ENCODE results near the gene FARS2. TPM values are rescaled to one million over a fixed set of nuclear protein-coding genes. Genes with fewer than 3 reads are reported as not detected.

FARS2 gene
- total RNA-seq, 2 experiments from 2014 or later: 13.8 to 14.3 TPM

DNA sequence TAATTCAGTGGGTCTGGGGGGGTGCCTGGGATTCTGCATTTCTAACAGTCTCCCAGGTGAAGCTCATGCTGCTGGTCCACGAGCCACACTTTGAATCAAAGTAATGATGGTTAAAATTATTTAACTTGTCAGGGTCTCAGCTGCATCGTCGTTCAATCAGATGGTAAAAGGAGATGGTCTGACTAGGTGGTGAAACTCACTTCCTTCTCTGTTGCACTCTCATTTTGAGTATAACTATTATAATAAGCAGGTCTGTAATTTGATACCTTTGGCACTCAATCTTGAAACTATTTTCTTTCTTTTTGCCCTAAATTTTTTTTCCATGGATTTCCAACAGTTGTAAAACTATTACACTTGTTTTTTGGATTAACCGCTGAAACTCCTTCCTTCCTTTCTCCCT, 292.5 kb downstream of the FARS2 start:
- CTCF ChIA-PET (ENCODE audit: unreplicated experiment): no interaction called here

GRCh38 chr6:5554226-5554625, 292.9 kb downstream of the FARS2 start:
- no peaks in the 10 kb centered on the region for H3K79me2 ChIP-seq (ENCODE audit: insufficient read depth, low read depth, low read length)
- no peak overlapping the region for H3K4me3 ChIP-seq (ENCODE audit: low read depth, low read length, poor library complexity, severe bottlenecking)
- BruUV-seq (replicated peaks): no TSS peak
- DNase-seq (ENCODE audit: low spot score): no peak
- no peaks in the 10 kb centered on the region for H3K36me3 ChIP-seq (ENCODE audit: insufficient read depth, low read length)
- no peaks in the 10 kb centered on the region for H3K4me1 ChIP-seq (ENCODE audit: insufficient read depth, low read length, poor library complexity, severe bottlenecking)
- no peaks in the 10 kb centered on the region for H4K20me1 ChIP-seq (ENCODE audit: insufficient read depth, low read length)
- H3K9me3 ChIP-seq (ENCODE audit: low read length): no peaks in the 10 kb centered on the region
- no peak overlapping the region for H3K27ac ChIP-seq (ENCODE audit: low read depth, low read length, poor library complexity, severe bottlenecking)
- no peak overlapping the region for H2AFZ ChIP-seq (ENCODE audit: low read length)
- no peak overlapping the region for H3K4me2 ChIP-seq (ENCODE audit: low read length)
- CTCF ChIA-PET (ENCODE audit: unreplicated experiment): no interaction called here
- H3K9me2 ChIP-seq (ENCODE audit: insufficient read depth, low read length): no peaks in the 10 kb centered on the region
- POLR2A ChIA-PET: no interaction called here
- intact Hi-C loops (cut with micrococcal nuclease; ENCODE audit: unreplicated experiment): no loop called here
- TF ChIP-seq, protein P1, sequence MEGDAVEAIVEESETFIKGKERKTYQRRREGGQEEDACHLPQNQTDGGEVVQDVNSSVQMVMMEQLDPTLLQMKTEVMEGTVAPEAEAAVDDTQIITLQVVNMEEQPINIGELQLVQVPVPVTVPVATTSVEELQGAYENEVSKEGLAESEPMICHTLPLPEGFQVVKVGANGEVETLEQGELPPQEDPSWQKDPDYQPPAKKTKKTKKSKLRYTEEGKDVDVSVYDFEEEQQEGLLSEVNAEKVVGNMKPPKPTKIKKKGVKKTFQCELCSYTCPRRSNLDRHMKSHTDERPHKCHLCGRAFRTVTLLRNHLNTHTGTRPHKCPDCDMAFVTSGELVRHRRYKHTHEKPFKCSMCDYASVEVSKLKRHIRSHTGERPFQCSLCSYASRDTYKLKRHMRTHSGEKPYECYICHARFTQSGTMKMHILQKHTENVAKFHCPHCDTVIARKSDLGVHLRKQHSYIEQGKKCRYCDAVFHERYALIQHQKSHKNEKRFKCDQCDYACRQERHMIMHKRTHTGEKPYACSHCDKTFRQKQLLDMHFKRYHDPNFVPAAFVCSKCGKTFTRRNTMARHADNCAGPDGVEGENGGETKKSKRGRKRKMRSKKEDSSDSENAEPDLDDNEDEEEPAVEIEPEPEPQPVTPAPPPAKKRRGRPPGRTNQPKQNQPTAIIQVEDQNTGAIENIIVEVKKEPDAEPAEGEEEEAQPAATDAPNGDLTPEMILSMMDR (conservative IDR thresholded peaks at IDR 0.05; ENCODE audit: low read length): no peak
- TF ChIP-seq EZH2phosphoT487 (IDR thresholded peaks at IDR 0.05; ENCODE audit: borderline replicate concordance, low read depth, low read length): no peak

More for the DNA sequence above, 292.5 kb downstream of the FARS2 start:
- POLR2A ChIA-PET: no interaction called here
- H4K20me1 ChIP-seq (ENCODE audit: insufficient read depth, low read length): no peaks in the 10 kb centered on the region
- no peaks in the 10 kb centered on the region for H3K79me2 ChIP-seq (ENCODE audit: insufficient read depth, low read depth, low read length)
- no peak overlapping the region for H3K4me3 ChIP-seq (ENCODE audit: low read depth, low read length, poor library complexity, severe bottlenecking)
- H3K27ac ChIP-seq (ENCODE audit: low read depth, low read length, poor library complexity, severe bottlenecking): no peak overlapping the region
- H2AFZ ChIP-seq (ENCODE audit: low read length): no peak overlapping the region
- no peaks in the 10 kb centered on the region for H3K36me3 ChIP-seq (ENCODE audit: insufficient read depth, low read length)
- intact Hi-C loops (cut with micrococcal nuclease; ENCODE audit: unreplicated experiment): no loop called here
- DNase-seq (ENCODE audit: low spot score): no peak
- no peaks in the 10 kb centered on the region for H3K4me1 ChIP-seq (ENCODE audit: insufficient read depth, low read length, poor library complexity, severe bottlenecking)
- H3K4me2 ChIP-seq (ENCODE audit: low read length): no peak overlapping the region
- BruUV-seq (replicated peaks): no TSS peak
- no peak for TF ChIP-seq EZH2phosphoT487 (IDR thresholded peaks at IDR 0.05; ENCODE audit: borderline replicate concordance, low read depth, low read length)
- TF ChIP-seq, protein P1 (conservative IDR thresholded peaks at IDR 0.05; ENCODE audit: low read length): no peak
- no peaks in the 10 kb centered on the region for H3K9me3 ChIP-seq (ENCODE audit: low read length)
- no peaks in the 10 kb centered on the region for H3K9me2 ChIP-seq (ENCODE audit: insufficient read depth, low read length)

- DNase-seq (ENCODE audit: low spot score): no peak
- CTCF ChIA-PET (ENCODE audit: unreplicated experiment): no interaction called here
- H2AFZ ChIP-seq (ENCODE audit: low read length): no peak overlapping the region
- no peak overlapping the region for H3K4me2 ChIP-seq (ENCODE audit: low read length)
- no peaks in the 10 kb centered on the region for H3K4me1 ChIP-seq (ENCODE audit: insufficient read depth, low read length, poor library complexity, severe bottlenecking)
- H4K20me1 ChIP-seq (ENCODE audit: insufficient read depth, low read length): no peaks in the 10 kb centered on the region
- intact Hi-C loops (cut with micrococcal nuclease; ENCODE audit: unreplicated experiment): no loop called here
- no peaks in the 10 kb centered on the region for H3K79me2 ChIP-seq (ENCODE audit: insufficient read depth, low read depth, low read length)
- no peak overlapping the region for H3K4me3 ChIP-seq (ENCODE audit: low read depth, low read length, poor library complexity, severe bottlenecking)
- no peaks in the 10 kb centered on the region for H3K9me3 ChIP-seq (ENCODE audit: low read length)
- H3K27ac ChIP-seq (ENCODE audit: low read depth, low read length, poor library complexity, severe bottlenecking): no peak overlapping the region
- no peaks in the 10 kb centered on the region for H3K9me2 ChIP-seq (ENCODE audit: insufficient read depth, low read length)
- H3K36me3 ChIP-seq (ENCODE audit: insufficient read depth, low read length): no peaks in the 10 kb centered on the region
- no TSS peak for BruUV-seq (replicated peaks)
- TF ChIP-seq, protein P1 (conservative IDR thresholded peaks at IDR 0.05; ENCODE audit: low read length): no peak
- no peak for TF ChIP-seq EZH2phosphoT487 (IDR thresholded peaks at IDR 0.05; ENCODE audit: borderline replicate concordance, low read depth, low read length)
- POLR2A ChIA-PET: interaction anchor here (1.1 kb wide), 1 partner anchor 63 kb away, joined by 3 read pairs; no protein-coding TSS in a partner anchor
Observed at GRCh38 chr6:5556011-5556410, 294.7 kb downstream of the FARS2 start.
